K562 (cell line): ENCODE data around the gene CAV1. TPM values are rescaled to one million over a fixed set of nuclear protein-coding genes. Genes with fewer than 3 reads are reported as not detected.
A peak's percentile ranks its signal among the peaks of the same experiment; 100 is the strongest.

Source experiments
- ATAC-seq: fragments of 200-7000 bp; cut with Tn5 transposase; 3 replicates; pipeline ENCODE4 v1.9.1; 2020; ENCODE audit warnings: moderate library complexity
- BruUV-seq: library from RNA; stranded (reverse); fragments of 400-500 nt; replicated peaks from 2 replicates; lab custom pipeline; 2021; lab: Mats Ljungman, UMichigan
- CTCF ChIA-PET: fragments of 300-600 bp; formaldehyde crosslinking; extraction: SDS; loops from one replicate; lab custom pipeline; 2021; ENCODE audit warnings: low intra/inter-chr PET ratio; lab: Yijun Ruan, JAX
- POLR2A ChIA-PET: fragments of 300-600, 350-650 bp; sonication (Branson Sonifier 250); formaldehyde crosslinking; extraction: SDS; loops from one replicate; lab custom pipeline; 2021; ENCODE audit warnings: antibody characterized with exemption, inconsistent platforms; lab: Yijun Ruan, JAX
- DNase-seq, 4 experiments: peaks; one replicate each; pipeline versions ENCODE4 v3.0.0 to v3.0.0-alpha.2; 2011 to 2018; ENCODE audit warnings: low spot score in 3 of 4, mixed read lengths in 3 of 4; ENCODE audit errors: extremely low read depth in 1 of 4
- FAIRE-seq: peaks from 2 replicates; lab custom pipeline; 2011; peaks lifted over from hg19 to GRCh38; lab: Jason Lieb, UNC
- H2AFZ ChIP-seq: 2 replicates; pipeline ENCODE4 v1.6.0; 2011; ENCODE audit warnings: low read depth, low read length, control low read depth, inconsistent platforms
- H3K27ac ChIP-seq: fragments of 200-600 bp; 3 replicates; pipeline ENCODE4 v1.8.0; 2011; ENCODE audit warnings: low read depth, mild to moderate bottlenecking, control low read depth, inconsistent platforms, low read length, moderate library complexity, mixed read lengths; ENCODE audit errors: extremely low read depth
- H3K27me3 ChIP-seq, 2 experiments: fragments of 300-600 bp in 1 of 2; 2 replicates in 1 of 2; 3 replicates in 1 of 2; pipeline versions ENCODE4 v1.6.0 to v1.8.0; 2011; ENCODE audit warnings: inconsistent platforms in 2 of 2, low read length in 2 of 2, mild to moderate bottlenecking in 1 of 2, mixed read lengths in 1 of 2, moderate library complexity in 1 of 2; ENCODE audit not compliant: control insufficient read depth in 2 of 2, insufficient read depth in 2 of 2
- H3K36me3 ChIP-seq: fragments of 300-600 bp; 3 replicates; pipeline ENCODE4 v1.8.0; 2011; ENCODE audit warnings: mild to moderate bottlenecking, low read length, inconsistent platforms; ENCODE audit not compliant: control insufficient read depth, insufficient read depth
- H3K4me1 ChIP-seq, 2 experiments: fragments of 200-600 bp in 1 of 2; replicated peaks in 1 of 2; 2 replicates in 1 of 2; 3 replicates in 1 of 2; pipeline versions ENCODE4 v1.5.1 to v1.8.0; 2011; ENCODE audit warnings: inconsistent platforms in 2 of 2, low read length in 2 of 2, mild to moderate bottlenecking in 1 of 2, mixed read lengths in 1 of 2, moderate library complexity in 1 of 2; ENCODE audit not compliant: control insufficient read depth in 2 of 2, insufficient read depth in 2 of 2
- H3K4me2 ChIP-seq: 2 replicates; pipeline ENCODE4 v1.6.1; 2011; ENCODE audit warnings: low read length, control low read depth, inconsistent platforms, mixed read lengths; ENCODE audit not compliant: insufficient read depth
- H3K4me3 ChIP-seq: fragments of 200-600 bp; sonication (generic), shearing (Covaris generic); 2 replicates; pipeline ENCODE4 v1.5.1; 2016; ENCODE audit warnings: control low read depth, inconsistent platforms
- H3K79me2 ChIP-seq: fragments of 200-600 bp; 3 replicates; pipeline ENCODE4 v1.8.0; 2011; ENCODE audit warnings: low read length, inconsistent platforms; ENCODE audit not compliant: control insufficient read depth, insufficient read depth
- H3K9ac ChIP-seq, 2 experiments: 2 replicates each; pipeline versions ENCODE4 v1.6.0 to v1.6.1; 2011; ENCODE audit warnings: low read depth in 2 of 2, low read length in 2 of 2, control low read depth in 1 of 2, inconsistent platforms in 1 of 2, mild to moderate bottlenecking in 1 of 2, mixed read lengths in 1 of 2; ENCODE audit not compliant: insufficient read depth in 1 of 2
- H3K9me1 ChIP-seq: one replicate; pipeline ENCODE4 v1.6.0; 2011; ENCODE audit warnings: inconsistent platforms, mild to moderate bottlenecking, low read length, moderate library complexity; ENCODE audit not compliant: control insufficient read depth, insufficient read depth
- H3K9me3 ChIP-seq: replicated peaks from 2 replicates; pipeline ENCODE4 v1.5.1; 2011; ENCODE audit warnings: low read depth, low read length, inconsistent platforms; ENCODE audit not compliant: control insufficient read depth, insufficient read depth
- H4K20me1 ChIP-seq: replicated peaks from 2 replicates; pipeline ENCODE4 v1.6.1; 2011; ENCODE audit warnings: low read length, inconsistent platforms, mixed read lengths; ENCODE audit not compliant: control insufficient read depth, insufficient read depth
- FOXJ2 ChIP-seq: fragments of 200-800 bp; sonication (Bioruptor generic); IDR thresholded peaks from 2 replicates; pipeline ENCODE4 v1.6.1; 2016; ENCODE audit warnings: missing genetic modification characterization, missing compliant biosample characterization
- NFE2 ChIP-seq: IDR thresholded peaks from 2 replicates; pipeline ENCODE4 v1.6.1; 2014; ENCODE audit warnings: antibody characterized with exemption, low read depth
- RBBP5 ChIP-seq: fragments of 200-600 bp; sonication (generic); IDR thresholded peaks from 2 replicates; pipeline ENCODE4 v1.6.1; 2012; ENCODE audit warnings: borderline replicate concordance, mild to moderate bottlenecking, low read length, control low read depth, inconsistent platforms; ENCODE audit not compliant: insufficient read depth, poor library complexity, severe bottlenecking
- WGBS: fragments of 100-300 bp; shearing (Covaris generic); methylation state at CpG from one replicate; pipeline ENCODE4 v1.1.6; 2016; ENCODE audit warnings: low coverage, mixed read lengths; ENCODE audit not compliant: insufficient coverage; ENCODE audit errors: missing lambda C conversion rate; 5-methylcytosine and 5-hydroxymethylcytosine counted together
- in situ Hi-C: fragments of 300-500 bp; cut with MboI; formaldehyde crosslinking; loops from 4 replicates; pipeline ENCODE4 v1.15.0; 2018; ENCODE audit warnings: inconsistent platforms, mixed read lengths
- intact Hi-C: fragments of 100-400 bp; cut with micrococcal nuclease; formaldehyde crosslinking; loops from 2 replicates; pipeline ENCODE4 v1.14.2; 2022
- polyA plus RNA-seq, 8 experiments: library from polyadenylated mRNA; depleted of rRNA in 4 of 8; stranded (reverse) in 5 of 8; unstranded in 3 of 8; fragments of >200 nt; fragmentation: Nextera tagmentation in 2 of 8; fragmentation: Illumina TruSeq in 1 of 8; extraction: Ambion mirVana in 2 of 8; extraction: Trizol in 1 of 8; gene quantifications; 2 replicates each; pipeline versions ENCODE4 v1.2.1 to v1.2.3, GENCODE V29; 2011 to 2014; ENCODE audit warnings: inconsistent platforms in 1 of 8, missing spikeins in 1 of 8
- total RNA-seq, 7 experiments: library from RNA; depleted of rRNA in 6 of 7; stranded (reverse); fragments of >200 nt in 6 of 7; fragmentation: Illumina TruSeq in 2 of 7; extraction: Trizol in 2 of 7; gene quantifications; 2 replicates each; pipeline versions ENCODE4 v1.2.1 to v1.2.3, GENCODE V29; 2011 to 2021; ENCODE audit warnings: low replicate concordance in 1 of 7
- TF ChIP-seq, protein P1 (sequence below): sonication (generic); formaldehyde crosslinking; IDR thresholded peaks from 2 replicates; pipeline ENCODE4 v1.9.0; 2022; ENCODE audit warnings: mild to moderate bottlenecking, missing genetic modification reagents
- TF ChIP-seq, protein P2 (sequence below): sonication (generic); IDR thresholded peaks from 2 replicates; pipeline ENCODE4 v1.6.1; 2016

Gene CAV1
- total and polyA plus RNA-seq, 9 of the 15 experiments (the other 6 are each of a cell fraction or from before 2014, with no cell fraction given), result 0.08 to 1.5 (median 0.63) TPM

GRCh38 chr7:116521046-116521664, 3.7 kb upstream of the CAV1 start:
- no peaks in the 10 kb centered on the region for H3K79me2 ChIP-seq
- H3K9me1 ChIP-seq, result no peaks in the 10 kb centered on the region
- no peak overlapping the region for H3K4me2 ChIP-seq
- no peaks in the 10 kb centered on the region for H3K9me3 ChIP-seq
- H4K20me1 ChIP-seq, result no peaks in the 10 kb centered on the region
- WGBS, result 61% methylated on average over 6 of the region's 6 CpGs
- ChIA-PET POLR2A (interaction anchor here (0.7 to 2.8 kb wide), 4 partner anchors 11 to 255 kb away, joined by 3 to 11 read pairs (median 4); no protein-coding TSS in a partner anchor), CTCF (no interaction called here)
- TF ChIP-seq FOXJ2 (tag), result no peak
- TF ChIP-seq RBBP5, result no peak
- TF ChIP-seq, protein P1, sequence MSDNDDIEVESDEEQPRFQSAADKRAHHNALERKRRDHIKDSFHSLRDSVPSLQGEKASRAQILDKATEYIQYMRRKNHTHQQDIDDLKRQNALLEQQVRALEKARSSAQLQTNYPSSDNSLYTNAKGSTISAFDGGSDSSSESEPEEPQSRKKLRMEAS, result no peak
- 0 out of 2 replicates have a peak, but pooled peaks have one; percentile 30 for TF ChIP-seq NFE2
- TF ChIP-seq, protein P2, sequence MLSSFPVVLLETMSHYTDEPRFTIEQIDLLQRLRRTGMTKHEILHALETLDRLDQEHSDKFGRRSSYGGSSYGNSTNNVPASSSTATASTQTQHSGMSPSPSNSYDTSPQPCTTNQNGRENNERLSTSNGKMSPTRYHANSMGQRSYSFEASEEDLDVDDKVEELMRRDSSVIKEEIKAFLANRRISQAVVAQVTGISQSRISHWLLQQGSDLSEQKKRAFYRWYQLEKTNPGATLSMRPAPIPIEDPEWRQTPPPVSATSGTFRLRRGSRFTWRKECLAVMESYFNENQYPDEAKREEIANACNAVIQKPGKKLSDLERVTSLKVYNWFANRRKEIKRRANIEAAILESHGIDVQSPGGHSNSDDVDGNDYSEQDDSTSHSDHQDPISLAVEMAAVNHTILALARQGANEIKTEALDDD, result 0 out of 2 replicates have a peak, but pooled peaks have one; percentile 6
- TF ChIP-seq, all 486 proteins: peak for 2
- no TSS peak for BruUV-seq
- Histone ChIP-seq H3K9ac (no peak overlapping the region), H3K27me3 (peaks cover 0 to 3% of the 10 kb centered on the region in 2 experiments; a peak in 1 of 5 replicates), H3K27ac (no peak overlapping the region), H3K4me3 (no peak overlapping the region), H3K36me3 (no peaks in the 10 kb centered on the region), H3K4me1 (peaks cover 14 to 18% of the 10 kb centered on the region in 2 experiments), H2AFZ (peak overlapping the region; percentile 8; the same call in 1 of the 2 replicates)
- intact Hi-C loops, result no loop called here
- DNase-seq, result no peak
- FAIRE-seq, result no peak
- ATAC-seq, result no peak
- in situ Hi-C loops, result no loop called here
